ENCODE measurements around the gene NDST1. TPM values are rescaled to one million over a fixed set of nuclear protein-coding genes. Genes with fewer than 3 reads are reported as not detected.

Gene NDST1
- total RNA-seq, 1 donor = 12.9 TPM

DNA sequence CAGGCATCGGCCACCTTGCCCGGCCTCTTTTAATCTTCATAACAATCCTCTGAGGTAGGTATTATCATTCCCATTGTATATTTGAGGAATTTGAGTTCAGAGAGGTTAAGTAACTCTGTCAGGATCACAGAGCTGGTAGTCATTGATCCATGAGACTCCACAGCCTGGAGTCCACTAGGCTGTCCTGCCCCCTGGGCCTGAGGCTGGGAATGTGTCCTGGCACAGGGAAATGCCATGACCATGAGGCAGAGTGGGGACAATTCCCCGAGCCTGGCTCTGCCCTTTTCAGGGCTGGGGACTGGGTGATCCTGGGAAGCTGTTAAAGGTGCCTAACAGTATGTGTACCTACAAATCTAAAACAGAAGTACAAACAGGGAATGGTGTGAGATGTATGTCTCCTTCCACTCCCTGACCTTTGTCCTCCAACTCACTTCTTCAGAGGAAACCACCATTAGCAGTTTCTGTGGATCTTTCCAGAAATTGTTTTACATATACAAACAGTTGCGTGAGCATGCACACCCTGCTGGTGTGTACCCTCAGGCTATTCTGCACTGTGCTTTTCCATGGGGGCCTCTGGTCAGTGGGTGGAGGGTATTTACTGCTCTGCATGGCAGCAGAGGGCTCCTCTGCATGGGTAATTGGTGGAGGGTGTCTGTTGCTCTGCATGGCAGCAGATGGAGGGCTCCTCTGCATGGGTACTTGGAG lies 53.8 kb downstream of the NDST1 start:
- DNase-seq (ENCODE audit: low read depth in 2 of 3, low spot score in 2 of 3) = no peak

DNA sequence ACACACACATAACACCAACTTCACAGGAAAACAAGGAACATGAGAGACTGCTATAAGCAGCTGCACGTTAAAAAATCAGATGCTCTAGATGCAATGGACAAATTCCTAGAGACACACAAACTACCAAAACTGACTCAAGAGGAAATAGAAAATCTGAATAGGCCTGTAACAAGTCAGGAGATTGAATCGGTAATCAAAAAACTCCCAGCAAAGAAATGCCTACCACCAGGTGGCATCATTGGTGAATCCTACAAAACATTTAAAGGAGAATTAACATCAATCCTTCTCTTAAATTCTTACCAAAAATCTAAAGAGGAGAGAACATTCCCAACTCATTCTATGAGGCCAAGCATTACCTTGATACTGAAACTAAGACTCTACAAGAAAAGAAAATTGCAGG lies 54.9 kb downstream of the NDST1 start:
- DNase-seq (ENCODE audit: low read depth in 2 of 3, low spot score in 2 of 3) = peak in 2 of 3 donors; percentile 32 to 70

DNA sequence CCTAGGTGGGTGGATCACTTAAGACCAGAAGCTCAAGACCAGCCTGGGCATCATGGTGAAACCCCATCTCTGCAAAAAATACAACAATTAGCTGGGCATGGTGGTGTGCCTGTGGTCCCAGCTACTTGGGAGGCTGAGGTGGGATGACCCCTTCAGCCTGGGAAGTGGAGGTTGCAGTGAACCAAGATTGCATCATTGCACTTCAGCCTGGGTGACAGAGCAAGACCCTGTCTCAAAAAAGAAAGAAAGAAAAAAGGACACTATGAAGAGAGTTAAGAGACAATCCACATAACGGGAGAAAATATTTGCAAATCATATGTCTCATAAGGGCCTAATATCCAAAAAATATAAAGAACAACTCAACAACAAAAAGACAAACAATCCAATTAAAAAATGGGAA lies 57.9 kb downstream of the NDST1 start:
- no peak for DNase-seq (ENCODE audit: low read depth in 2 of 3, low spot score in 2 of 3)

DNA sequence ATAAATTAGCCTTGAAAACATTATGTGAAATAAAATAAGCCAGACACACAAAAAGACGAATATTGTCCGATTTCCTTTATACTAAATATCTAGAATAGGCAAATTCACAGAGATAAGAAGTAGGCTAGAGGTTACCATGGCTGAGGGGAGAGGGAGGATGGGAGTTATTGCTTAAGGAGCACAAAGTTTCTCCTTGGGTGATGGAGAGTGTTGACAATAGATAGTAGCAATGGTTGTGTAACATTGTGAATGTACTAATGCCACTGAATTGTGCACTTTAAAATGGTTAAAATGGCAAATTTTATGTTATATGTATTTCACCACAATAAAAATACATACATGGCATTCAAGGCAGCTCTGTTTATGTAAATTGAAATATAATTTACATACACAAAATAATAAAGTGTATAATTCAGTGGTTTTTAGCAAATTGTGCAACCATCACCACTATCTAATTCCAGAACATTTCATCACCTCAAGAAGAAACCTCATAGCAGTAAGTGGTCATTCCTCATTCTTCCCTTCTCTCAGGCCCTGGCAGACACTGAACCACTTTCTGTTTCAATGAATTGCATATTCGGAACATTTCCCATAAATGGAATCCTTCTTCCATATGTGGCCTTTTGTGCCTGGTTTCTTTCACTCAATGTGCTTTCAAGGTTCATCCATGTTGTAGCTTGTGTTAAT lies 59.2 kb downstream of the NDST1 start:
- DNase-seq (ENCODE audit: low read depth in 2 of 3, low spot score in 2 of 3) = no peak

DNA sequence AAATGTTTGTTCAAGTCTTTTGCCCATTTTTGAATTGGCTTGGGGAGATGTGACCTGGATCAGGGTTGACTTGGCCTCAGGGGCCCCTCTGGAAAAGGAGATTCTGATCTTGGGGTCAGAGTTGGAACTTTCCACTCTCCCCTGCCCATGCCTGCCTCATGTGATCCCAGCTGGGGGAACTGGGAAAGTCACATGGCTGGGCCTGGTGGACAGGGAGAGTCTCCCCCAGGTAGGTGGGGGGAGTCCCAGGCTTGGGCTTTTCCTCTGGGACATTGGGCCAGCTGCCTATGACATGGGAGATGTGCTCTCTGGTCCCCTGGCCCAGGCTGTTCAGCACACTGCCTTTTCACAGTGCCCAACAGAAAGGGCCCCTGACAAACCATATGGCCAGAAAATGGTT lies 60.7 kb downstream of the NDST1 start:
- no peak for DNase-seq (ENCODE audit: low read depth in 2 of 3, low spot score in 2 of 3)

DNA sequence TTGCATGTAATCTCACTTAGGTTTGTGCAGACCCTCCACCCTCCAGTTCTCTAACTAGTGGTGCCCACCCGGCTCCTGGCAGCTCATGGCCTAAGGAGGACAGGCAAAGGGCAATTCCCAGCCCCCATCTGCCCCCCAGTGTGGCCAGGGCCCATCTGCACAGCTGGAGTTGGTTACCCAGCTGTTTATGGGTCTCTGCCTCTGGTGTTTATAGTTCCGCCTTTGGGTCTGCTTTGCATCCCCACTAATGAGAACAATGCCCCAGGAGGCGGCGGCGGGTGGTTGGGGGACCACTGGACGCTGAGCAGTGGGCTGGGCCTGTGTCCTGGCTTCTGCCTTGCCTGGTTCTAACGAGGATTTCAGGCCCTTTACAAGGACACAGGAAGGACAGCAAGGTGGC lies 62.4 kb downstream of the NDST1 start:
- no peak for DNase-seq (ENCODE audit: low read depth in 2 of 3, low spot score in 2 of 3)

DNA sequence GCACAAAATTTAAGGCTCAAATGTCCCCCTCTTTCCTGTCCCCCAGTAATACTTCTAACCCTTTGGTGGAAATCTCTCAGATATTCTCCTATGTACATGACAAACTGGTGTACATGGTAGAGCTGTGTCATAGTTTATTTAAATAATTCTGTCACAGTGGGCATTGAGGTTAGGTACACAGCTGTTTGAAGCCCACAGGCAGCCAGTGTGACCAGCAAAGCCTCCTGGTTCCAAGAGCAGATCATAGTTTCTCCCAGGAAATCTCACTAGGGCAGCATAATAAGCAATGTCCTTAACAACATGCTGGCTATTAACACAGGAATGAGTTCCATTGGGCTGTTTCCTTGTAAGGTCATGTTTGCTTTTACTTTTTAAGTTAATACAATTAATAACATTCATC lies 63.9 kb downstream of the NDST1 start:
- no peak for DNase-seq (ENCODE audit: low read depth in 2 of 3, low spot score in 2 of 3)

DNA sequence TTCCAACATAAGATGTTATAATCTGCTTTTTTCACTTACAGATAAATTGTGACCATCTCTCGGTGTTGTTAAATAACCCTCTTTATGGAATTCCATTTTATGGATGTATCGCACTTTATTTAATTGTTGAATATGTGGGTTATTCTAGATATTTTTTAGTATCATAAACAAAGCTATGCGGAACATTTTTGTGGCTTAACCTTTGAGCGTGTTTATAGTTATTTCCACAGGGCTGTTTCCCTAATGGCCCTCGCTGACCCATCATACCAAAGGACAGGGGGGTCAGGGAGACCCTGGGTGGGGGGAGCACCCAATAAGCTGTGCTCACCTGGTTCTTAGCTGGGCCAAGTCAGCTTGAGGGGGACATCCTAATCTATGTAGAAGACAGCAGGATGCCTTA lies 65.3 kb downstream of the NDST1 start:
- no peak for DNase-seq (ENCODE audit: low read depth in 2 of 3, low spot score in 2 of 3)

DNA sequence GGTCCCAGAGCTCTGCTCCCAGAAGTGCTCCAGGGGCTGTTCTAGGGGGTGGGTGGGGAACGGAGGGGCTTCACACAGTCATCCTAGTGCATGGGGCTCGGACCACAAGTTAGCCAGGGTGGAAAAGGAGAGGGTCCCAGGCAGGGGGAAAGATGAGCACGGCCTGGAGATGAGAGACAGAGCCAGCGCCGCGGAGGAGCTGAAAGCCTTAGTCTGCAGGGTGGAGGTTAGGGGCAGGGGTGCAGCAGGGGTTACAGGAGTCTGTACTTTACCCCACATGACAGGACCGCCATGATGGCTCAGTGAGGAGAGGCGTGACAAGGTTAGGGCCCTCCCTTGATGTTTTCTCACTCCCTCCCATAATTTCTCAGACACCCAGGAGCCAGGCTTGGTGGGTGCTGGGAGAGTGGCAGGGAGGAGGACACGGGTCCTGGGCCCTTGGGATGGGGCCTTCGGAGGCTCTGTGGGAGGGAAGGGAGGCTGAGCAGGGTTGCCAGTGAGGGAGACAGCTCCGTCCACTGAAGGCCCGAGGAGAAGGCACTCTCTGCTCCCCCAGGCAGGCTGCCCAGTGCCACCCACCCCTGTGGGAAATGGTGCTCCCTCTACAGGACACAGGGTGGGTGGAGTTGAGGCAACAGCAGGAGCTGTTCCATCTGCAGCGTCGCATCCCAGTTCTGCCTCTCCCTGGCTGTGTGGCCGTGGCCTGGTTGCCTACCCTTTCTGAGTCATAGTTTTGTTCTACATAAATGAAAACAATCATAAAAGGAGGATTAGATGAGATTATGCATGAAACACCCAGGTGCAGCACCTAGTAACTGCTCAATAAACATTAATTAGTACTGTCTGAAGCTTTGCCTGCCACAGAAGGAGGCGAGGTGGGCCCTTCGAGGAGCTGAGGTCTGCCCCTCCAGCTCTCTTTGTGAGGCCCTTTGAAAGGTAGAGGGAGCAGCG lies 66.2 kb downstream of the NDST1 start:
- no peak for DNase-seq (ENCODE audit: low read depth in 2 of 3, low spot score in 2 of 3)

DNA sequence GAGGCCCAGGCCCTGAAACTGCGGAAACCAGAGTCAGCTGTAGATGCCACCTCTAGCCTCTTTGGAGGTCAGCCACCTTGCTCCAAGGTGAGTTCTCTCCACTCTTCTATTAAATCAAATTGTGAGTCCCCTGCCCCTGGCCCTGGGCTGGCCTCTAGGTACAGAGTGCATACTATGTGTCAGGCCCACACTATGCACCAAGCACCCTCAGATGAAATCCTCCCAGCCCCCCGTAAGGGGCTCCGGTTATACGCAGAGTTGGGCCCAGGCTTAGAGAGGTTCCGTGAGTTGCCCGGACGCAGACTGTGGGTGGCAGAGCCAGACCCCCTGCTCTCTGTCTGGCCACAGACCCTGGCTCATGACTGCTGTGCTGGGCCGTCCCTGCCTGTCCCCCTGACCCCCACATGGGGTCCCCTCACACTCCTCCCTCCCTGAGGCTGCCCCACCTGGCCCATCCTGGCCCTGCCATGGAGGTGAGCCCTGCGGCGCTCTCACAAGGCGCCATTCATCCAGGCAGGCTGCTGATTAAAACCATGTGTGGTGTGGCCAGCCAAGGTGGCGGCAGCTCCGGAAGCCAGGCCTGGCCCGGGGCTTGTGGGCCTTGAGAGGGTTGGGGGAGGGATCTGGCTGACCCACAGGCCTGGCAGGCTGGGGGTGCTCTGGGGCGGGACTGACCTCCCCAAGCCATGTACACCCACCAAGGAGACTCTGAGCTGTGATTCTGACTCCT lies 67.1 kb downstream of the NDST1 start:
- DNase-seq (ENCODE audit: low read depth in 2 of 3, low spot score in 2 of 3) = no peak

DNA sequence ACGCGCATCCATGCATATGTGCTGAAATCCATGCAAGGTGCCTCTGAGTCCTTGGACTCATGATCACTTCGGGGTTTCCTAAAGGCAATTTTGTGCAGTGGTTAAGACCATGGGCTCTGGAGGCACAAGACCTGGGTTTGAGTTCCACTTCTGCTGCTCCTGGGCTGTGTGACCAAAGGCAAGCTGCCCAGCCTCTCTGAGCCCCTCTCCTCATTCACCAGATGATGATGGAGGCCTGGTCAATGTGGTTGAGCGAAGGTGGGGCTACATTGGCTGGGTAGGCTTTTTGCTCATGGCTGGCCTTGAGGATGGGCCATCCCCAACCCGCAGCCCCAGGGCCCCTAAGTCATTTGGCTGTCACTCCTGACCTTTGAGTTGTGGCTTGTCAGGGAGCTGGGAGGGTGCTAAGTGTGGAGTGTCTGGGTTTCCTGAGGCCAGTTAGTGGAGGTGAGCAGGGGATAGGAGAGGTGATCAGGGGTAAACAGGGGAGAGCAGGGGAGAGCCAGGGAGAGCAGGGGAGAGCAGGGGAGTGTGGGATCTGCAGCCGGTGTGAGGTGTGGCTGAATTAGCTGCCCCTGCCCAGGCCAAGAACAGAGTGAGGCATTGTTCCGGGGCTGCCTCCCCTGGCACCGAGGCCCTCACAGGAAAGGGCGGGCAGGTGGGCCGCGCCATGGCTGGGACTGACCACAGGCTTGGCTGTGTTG lies 68.0 kb downstream of the NDST1 start:
- no peak for DNase-seq (ENCODE audit: low read depth in 2 of 3, low spot score in 2 of 3)

DNA sequence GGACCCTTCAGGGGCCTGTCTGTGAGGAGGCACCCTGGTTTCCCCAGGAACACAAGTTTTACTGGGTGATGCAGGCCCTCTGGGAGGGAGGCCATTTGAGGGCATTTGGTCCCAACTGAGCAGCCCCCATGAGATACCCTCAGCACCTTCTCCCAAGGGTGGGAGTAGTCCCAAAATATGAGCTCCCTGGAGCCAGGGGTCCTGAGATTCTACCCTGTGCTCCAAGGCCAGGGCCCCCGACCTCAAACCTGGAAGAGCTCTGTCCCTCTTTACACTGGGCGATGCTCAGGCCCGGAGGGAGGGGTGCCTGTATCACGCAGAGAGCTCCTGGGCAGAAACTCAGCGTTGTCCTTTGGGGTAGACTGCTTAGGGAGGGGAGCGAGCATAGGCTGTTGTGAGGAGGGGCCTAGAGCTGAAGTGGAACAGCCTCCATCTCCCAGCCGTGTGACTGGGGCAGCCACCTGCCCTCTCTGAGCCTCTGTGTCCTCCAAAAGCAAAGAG lies 68.6 kb downstream of the NDST1 start:
- DNase-seq (ENCODE audit: low read depth in 2 of 3, low spot score in 2 of 3) = no peak

DNA sequence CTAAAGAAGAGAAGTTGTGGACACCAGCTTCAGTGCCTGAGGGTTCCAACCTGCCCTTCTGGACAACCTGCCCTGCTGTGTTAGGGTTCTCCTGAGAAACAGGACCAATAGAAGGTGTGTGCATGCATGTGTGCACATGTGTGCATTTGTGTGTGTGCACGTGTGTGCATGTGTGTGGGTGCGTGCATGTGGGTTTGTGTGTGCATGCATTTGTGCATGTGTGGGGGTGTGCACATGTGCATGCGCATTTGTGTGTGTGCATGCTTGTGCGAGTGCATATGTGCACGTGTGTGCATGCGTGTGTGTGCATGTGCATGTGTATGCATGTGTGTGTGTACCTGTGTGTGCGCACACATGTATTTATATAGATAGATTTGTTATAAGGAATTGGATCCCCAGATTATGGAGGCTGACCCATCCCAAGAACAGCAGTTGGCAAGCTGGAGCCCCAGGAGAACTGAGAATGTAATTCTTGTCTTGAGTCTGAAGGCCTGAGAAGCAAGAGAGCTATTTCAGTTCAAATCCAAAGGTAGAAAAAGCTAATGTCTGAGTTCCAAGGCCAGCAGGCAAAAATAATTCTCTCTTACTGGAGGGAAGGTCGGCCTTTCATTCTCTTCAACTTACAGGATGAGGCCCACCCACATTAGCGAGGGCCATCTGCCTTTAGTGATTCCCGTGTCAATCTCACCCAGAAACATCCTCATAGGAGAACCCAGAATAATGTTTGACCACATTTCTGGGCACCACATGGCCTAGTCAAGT lies 69.6 kb downstream of the NDST1 start:
- no peak for DNase-seq (ENCODE audit: low read depth in 2 of 3, low spot score in 2 of 3)

DNA sequence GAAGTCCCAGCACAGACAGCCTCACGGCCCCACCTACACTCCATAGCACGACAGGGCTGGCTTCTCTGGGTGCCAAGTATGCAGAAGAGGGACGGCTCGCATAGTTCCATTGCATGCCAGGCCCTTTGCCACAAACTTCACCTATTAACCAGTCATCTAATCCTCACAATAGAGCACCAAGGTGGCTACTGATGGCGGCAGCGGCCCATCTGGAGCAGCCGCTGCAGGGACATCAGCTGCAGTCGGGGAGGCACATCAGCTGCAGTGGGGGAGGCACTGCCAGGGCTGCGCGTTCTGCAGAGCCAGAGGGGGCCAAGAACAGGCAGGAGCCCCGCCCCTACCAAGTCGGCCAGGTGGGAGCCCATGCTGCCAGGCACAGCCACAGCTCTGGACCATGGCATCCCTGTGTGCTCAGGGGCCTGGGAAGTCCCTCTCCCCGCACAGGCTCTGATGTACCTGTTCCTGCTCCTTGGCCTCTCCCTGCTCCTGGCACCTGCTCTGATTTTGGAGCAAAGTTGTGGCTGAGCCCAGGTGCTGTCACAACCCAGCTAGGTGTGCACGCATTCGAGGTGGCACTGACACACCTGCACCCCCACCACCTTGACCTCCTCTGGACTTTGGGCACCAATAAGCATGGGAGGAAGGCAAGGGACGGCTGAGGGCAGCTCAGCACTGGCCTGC lies 71.0 kb downstream of the NDST1 start:
- DNase-seq (ENCODE audit: low read depth in 2 of 3, low spot score in 2 of 3) = no peak

DNA sequence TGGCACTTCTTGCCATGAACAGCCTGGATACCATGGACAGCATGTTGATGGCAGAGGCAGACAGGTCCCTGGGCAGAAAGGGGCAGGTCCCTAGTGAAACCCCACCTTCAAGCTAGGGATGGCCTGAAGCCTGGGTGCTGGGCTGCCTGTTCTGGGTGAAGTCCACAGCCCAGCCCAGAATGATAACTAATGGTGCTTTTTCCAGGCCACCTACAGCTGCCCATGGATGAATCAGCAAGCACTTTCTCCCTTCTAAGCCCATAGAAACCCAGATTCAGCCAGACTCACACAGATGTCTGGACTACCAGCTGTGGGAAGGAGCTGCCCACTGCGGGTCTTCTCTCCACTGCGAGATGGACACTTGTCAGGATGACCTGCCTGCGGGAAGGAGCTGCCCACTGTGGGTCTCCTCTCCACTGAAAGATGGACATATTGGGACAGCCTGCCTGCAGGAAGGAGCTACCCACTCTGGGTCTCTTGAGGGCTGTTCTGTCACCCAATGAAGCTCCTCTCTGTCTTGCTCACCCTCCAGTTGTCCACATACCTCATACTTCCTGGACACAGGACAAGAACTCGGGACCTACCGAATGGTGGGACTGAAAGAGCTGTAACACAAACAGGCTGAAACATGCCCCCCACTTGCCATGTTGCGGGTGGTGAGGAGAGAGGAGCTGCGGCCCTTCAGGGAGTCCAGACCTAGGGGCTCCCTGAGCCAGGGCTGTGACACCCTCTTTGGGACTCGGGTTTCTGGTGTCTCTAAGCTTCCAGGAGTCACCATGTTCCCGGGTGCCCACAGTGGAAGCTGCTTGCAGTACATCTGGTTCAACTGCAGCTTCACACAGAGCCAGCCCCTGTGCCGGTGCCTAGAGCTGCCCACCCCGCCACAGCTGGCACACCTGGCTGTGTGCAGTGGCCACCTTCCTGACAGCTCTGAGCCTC lies 71.8 kb downstream of the NDST1 start:
- DNase-seq (ENCODE audit: low read depth in 2 of 3, low spot score in 2 of 3) = no peak

DNA sequence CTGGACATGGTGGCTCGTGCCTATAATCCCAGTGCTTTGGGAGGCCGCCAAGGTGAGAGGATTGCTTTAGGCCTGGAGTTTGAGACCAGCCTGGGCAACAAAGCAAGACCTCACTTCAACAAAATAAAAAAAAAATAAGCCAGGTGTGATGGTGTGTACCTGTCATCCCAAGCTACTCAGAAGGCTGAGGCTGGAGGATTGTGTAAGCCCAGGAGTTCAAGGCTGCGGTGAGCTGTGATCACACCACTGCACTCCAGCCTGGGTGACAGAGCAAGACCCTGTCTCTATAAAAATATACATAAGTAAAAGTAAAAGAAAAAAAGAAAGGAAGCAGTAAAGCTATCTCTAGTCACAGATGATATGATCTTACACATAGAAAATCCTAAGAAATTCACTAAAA lies 73.0 kb downstream of the NDST1 start:
- no peak for DNase-seq (ENCODE audit: low read depth in 2 of 3, low spot score in 2 of 3)

DNA sequence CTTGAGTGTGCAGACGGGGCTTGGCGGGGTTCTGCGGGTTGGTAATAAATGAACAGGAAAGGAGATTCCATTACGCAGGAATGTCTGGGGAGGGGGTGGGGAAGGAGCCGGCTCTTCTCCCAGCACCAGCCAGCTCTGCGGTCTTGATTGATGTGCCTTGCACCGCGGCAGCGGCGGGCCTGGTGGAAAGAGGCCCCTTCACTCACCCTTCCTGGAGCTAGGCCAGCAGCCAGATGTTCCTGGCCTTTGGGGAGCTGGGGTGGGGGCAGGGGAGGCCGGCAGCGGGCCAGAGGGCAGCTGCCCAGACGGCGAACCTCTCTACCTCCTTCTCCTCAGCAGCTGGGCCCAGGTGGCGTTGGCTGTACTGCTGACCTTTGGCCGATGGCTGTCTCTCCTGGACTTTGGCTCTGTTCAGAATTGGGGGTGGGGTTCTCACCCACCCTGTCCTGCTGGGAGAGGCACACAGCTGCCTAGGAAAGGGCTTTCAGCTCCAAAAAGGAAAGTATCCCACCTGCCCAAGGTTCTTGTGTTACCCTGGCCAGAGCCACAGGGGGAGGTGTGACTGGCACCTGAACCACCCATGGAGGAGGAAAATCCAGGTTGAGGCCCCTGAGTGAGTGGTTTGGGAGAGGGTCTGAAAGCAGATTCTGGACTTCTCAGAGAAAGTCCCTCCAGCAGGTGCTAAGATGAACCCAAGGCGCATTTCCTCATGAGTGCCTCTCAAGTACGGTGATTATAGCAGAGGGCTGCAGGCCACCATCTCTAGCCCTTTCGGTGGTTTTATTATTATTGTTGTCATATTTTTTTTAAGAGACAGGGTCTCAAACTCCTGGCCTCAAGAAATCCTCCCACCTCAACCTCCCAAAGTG lies 74.5 kb downstream of the NDST1 start:
- peak in 1 of 3 donors; percentile 66 for DNase-seq (ENCODE audit: low read depth in 2 of 3, low spot score in 2 of 3)
